AG09309 (cell line): Measurements from ENCODE around the gene KCTD10.
"Not testable (repeated sequence)": the region's sequence is repeated elsewhere in the genome, so short reads cannot be mapped to it uniquely, and the experiment has no call there.

Experiments used
- DNase-seq: peaks from one replicate; pipeline ENCODE4 v3.0.0-alpha.2; 2010; ENCODE audit warnings: low read depth
- H3K4me3 ChIP-seq: 2 replicates; pipeline ENCODE4 v1.5.1; 2011; ENCODE audit warnings: mild to moderate bottlenecking, low read depth, low read length, moderate library complexity; ENCODE audit not compliant: control insufficient read depth
- TF ChIP-seq, protein P1 (sequence below): IDR thresholded peaks from 2 replicates; pipeline ENCODE4 v1.5.1; 2011; ENCODE audit warnings: mild to moderate bottlenecking, low read depth, low read length, inconsistent platforms; ENCODE audit not compliant: insufficient read depth, control insufficient read depth; ENCODE audit errors: missing control alignments

The KCTD10 gene

DNA sequence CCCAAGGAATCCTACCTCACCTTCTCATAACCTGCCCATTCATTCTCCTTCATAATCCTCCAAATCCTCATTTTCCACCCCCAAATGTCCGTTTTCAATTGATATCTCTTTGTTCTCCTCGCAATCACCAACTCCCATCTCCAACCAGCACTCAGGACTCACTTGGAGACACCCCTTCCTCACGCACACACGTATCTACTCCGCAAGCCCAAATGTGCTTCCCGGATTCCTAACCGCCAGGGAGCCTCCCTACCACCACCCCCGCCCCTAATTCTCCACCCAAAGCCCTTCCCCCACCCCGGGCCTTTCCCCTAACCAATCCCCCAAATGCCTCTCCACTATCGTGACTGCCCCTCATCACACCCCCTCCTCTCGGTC is 304 bp downstream of the KCTD10 start:
- H3K4me3 ChIP-seq, result peak overlapping the region; percentile 90
- TF ChIP-seq, protein P1, sequence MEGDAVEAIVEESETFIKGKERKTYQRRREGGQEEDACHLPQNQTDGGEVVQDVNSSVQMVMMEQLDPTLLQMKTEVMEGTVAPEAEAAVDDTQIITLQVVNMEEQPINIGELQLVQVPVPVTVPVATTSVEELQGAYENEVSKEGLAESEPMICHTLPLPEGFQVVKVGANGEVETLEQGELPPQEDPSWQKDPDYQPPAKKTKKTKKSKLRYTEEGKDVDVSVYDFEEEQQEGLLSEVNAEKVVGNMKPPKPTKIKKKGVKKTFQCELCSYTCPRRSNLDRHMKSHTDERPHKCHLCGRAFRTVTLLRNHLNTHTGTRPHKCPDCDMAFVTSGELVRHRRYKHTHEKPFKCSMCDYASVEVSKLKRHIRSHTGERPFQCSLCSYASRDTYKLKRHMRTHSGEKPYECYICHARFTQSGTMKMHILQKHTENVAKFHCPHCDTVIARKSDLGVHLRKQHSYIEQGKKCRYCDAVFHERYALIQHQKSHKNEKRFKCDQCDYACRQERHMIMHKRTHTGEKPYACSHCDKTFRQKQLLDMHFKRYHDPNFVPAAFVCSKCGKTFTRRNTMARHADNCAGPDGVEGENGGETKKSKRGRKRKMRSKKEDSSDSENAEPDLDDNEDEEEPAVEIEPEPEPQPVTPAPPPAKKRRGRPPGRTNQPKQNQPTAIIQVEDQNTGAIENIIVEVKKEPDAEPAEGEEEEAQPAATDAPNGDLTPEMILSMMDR, result no peak
- no peak for DNase-seq

DNA sequence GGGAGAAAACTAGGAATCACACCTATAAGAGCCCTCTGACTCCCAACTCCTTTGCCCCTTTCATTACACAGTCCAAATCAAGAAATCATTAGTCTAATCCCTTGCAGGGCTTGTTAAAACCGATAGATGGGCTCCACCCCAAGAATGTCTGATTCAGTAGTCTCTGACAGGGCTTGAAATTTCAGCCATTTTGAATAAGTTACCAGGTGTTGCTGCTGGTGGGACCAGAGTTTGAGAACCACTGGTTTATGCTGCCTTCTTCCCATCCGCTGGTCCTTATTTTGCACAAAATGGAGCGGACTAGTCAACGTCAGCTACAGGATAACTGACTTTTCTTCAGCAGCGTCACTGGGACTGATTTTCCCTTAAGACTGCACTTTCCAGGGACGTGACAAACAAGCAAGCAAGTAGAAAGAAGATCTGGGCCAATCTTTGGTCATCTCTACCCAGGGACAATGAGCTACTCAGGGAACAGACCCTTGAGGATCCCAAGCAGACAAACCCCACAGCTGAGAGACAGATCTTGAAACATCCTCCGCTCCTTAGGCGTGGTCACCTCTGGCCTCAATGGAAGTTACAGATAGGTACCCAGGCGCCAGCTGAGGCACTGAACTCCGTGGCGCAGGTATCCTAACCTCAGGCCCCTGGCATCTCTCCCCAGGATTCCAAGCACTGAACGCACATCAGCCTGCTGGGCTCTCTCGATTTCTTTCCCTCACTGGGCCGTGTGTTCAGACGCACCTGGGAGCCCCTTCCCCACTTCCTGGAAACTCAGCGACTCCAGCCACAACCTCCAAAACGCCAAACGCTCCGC is 900 bp downstream of the KCTD10 start:
- TF ChIP-seq, protein P1, result no peak
- DNase-seq, result no peak
- H3K4me3 ChIP-seq, result peak overlapping the region; percentile 90

DNA sequence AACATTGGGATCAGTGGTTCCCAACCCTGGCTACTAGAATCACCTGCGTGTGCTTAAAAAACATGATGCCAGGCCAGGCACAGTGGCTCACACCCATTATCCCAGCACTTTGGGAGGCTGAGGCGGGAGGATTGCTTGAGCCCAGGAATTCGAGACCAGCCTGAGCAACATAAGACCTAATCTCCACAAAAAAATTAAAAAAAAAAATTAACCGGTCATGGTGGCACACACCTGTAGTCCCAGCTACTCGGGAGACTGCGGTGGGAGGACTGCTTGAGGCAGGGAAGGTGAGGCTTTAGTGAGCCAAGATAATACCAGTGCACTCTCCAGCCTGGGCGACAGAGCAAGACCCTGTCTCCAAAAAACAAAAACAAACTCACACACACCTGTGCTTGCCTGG is 2.0 kb downstream of the KCTD10 start:
- DNase-seq, result no peak
- H3K4me3 ChIP-seq, result peak overlapping the region; percentile 90
- TF ChIP-seq, protein P1, result no peak

DNA sequence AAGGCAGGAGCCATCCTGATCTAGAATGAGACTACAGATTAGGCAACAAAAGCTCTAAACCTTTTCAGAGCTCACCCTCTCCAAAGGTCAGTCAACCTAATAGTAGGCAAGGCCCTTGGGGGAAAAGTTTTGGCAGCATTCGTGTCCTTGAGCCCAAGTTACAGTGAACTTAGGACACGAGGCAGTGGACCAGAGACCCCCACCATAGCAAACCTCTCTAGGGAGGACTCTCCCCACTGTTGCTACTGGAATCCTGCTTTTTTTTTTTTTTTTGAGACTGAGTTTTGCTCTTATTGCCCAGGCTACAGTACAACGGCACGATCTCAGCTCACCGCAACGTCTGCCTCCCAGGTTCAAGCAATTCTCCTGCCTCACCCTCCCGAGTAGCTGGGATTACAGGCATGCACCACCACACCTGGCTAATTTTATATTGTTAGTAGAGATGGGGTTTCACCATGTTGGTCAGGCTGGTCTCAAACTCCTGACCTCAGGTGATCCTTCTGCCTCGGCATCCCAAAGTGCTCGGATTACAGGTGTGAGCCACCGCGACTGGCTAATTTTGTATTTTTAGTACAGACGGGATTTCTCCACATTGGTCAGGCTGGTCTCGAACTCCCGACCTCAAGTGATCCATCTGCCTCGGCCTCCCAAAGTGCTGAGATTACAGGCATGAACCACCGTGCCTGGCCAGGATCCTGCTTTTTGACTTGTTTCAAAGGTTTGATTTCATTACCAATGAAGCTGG is 3.4 kb downstream of the KCTD10 start:
- not testable (repeated sequence) for DNase-seq, H3K4me3 ChIP-seq

DNA sequence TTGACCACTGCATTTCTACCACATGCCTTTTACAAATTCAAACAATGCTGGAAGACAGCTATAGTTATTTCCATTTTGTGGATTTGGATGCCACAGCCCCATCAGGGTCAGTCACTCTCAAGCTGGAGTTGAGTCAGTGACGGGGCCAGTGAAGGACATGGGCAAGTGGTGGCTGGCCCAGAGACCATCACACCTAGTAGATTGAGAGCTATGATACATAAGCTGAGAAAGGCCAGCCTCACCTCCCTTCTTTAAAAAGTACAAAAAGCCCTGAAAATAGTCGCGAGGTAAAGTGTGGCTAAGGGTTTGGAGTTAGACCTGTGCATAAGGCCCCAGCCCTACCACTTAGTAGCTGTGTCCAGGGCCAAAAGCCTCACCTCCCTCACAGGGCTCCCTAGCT is 4.1 kb downstream of the KCTD10 start:
- no peak for DNase-seq
- H3K4me3 ChIP-seq, result no peak overlapping the region
- TF ChIP-seq, protein P1, result no peak

DNA sequence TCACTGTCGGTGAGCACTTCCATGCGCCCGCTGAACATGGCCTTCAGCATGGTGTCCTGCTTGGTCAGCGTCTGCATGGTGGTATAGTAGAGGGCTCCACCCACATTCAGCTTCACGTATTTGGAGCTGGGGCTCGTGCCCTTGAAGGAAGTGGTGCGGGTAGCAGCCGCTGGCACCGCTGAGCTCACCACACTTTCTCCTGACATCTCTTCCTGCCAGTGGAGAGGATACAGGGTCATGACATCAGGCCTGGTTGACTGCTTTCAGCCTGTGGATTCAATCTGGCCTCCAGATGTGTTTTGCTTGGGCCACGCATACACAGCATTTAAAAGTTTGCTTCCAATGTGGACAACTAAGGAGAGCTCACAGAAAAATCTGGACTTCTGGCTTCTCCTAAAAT is 7.6 kb downstream of the KCTD10 start:
- no peak for DNase-seq
- TF ChIP-seq, protein P1, result no peak
- no peak overlapping the region for H3K4me3 ChIP-seq
